IMR-90 (cell line): ENCODE results near the gene ARL6IP6. TPM values are rescaled to one million over a fixed set of nuclear protein-coding genes. Genes with fewer than 3 reads are reported as not detected.

Experiments
- ATAC-seq: fragments of 200-7000 bp; cut with Tn5 transposase; 2 replicates; pipeline ENCODE4 v1.9.1; 2020; ENCODE audit warnings: low read depth, mild to moderate bottlenecking, moderate library complexity
- BruUV-seq: library from RNA; stranded (reverse); fragments of 400-500 nt; replicated peaks from 2 replicates; lab custom pipeline; 2021; lab: Mats Ljungman, UMichigan
- CTCF ChIA-PET: fragments of 300-600 bp; formaldehyde crosslinking; extraction: SDS; loops from one replicate; lab custom pipeline; 2021; ENCODE audit warnings: antibody characterized with exemption; lab: Yijun Ruan, JAX
- POLR2A ChIA-PET: fragments of 300-600 bp; sonication (Branson Sonifier 250); formaldehyde crosslinking; loops from one replicate; lab custom pipeline; 2022; ENCODE audit warnings: antibody characterized with exemption; ENCODE audit not compliant: unreplicated experiment; lab: Charles Lee
- DNase-seq: peaks from one replicate; pipeline ENCODE4 v3.0.0; 2013
- H2AFZ ChIP-seq: replicated peaks from 2 replicates; pipeline ENCODE3; 2013; ENCODE audit warnings: low read length, mild to moderate bottlenecking; ENCODE audit not compliant: poor library complexity
- H2AK5ac ChIP-seq: 2 replicates; pipeline ENCODE4 v1.6.1; 2013; ENCODE audit warnings: low read depth, low read length, inconsistent platforms
- H2AK9ac ChIP-seq: replicated peaks from 2 replicates; pipeline ENCODE3; 2013; ENCODE audit warnings: mild to moderate bottlenecking, low read depth, low read length, moderate library complexity; ENCODE audit not compliant: poor library complexity
- H2BK120ac ChIP-seq: 2 replicates; pipeline ENCODE4 v1.6.1; 2013; ENCODE audit warnings: low read depth, low read length, inconsistent platforms
- H2BK15ac ChIP-seq: 3 replicates; pipeline ENCODE4 v1.6.1; 2013; ENCODE audit warnings: low read depth, low read length, inconsistent platforms
- H2BK20ac ChIP-seq: 2 replicates; pipeline ENCODE4 v1.6.1; 2013; ENCODE audit warnings: low read depth, mild to moderate bottlenecking, inconsistent platforms, low read length, moderate library complexity
- H2BK5ac ChIP-seq: 2 replicates; pipeline ENCODE4 v1.6.1; 2013; ENCODE audit warnings: mild to moderate bottlenecking, low read depth, low read length, inconsistent platforms; ENCODE audit not compliant: poor library complexity, severe bottlenecking
- H3K14ac ChIP-seq: replicated peaks from 2 replicates; pipeline ENCODE4 v1.6.1; 2013; ENCODE audit warnings: low read depth, low read length, inconsistent platforms
- H3K18ac ChIP-seq: 2 replicates; pipeline ENCODE4 v1.6.1; 2013; ENCODE audit warnings: low read depth, low read length, control low read depth
- H3K23ac ChIP-seq: 2 replicates; pipeline ENCODE4 v1.6.1; 2013; ENCODE audit warnings: low read depth, low read length, inconsistent platforms
- H3K27ac ChIP-seq: 2 replicates; pipeline ENCODE4 v1.5.1; 2013; ENCODE audit warnings: mild to moderate bottlenecking, control low read depth, low read length; ENCODE audit not compliant: insufficient read depth
- H3K27me3 ChIP-seq: 2 replicates; pipeline ENCODE4 v1.6.1; 2013; ENCODE audit warnings: low read length; ENCODE audit not compliant: control insufficient read depth, insufficient read depth
- H3K36me3 ChIP-seq: 2 replicates; pipeline ENCODE4 v1.6.1; 2013; ENCODE audit warnings: low read length, mixed read lengths; ENCODE audit not compliant: control insufficient read depth, insufficient read depth
- H3K4ac ChIP-seq: 2 replicates; pipeline ENCODE4 v1.6.1; 2013; ENCODE audit warnings: low read depth, low read length, inconsistent platforms
- H3K4me1 ChIP-seq: 2 replicates; pipeline ENCODE4 v1.6.1; 2013; ENCODE audit warnings: low read length, mixed read lengths; ENCODE audit not compliant: control insufficient read depth, insufficient read depth
- H3K4me2 ChIP-seq: 2 replicates; pipeline ENCODE4 v1.6.1; 2013; ENCODE audit warnings: low read depth, mild to moderate bottlenecking, control low read depth, low read length, moderate library complexity
- H3K4me3 ChIP-seq: 2 replicates; pipeline ENCODE4 v1.5.1; 2013; ENCODE audit warnings: low read depth, mild to moderate bottlenecking, control low read depth, low read length, moderate library complexity; ENCODE audit not compliant: insufficient read depth
- H3K56ac ChIP-seq: 2 replicates; pipeline ENCODE4 v1.6.1; 2013; ENCODE audit warnings: low read length, inconsistent platforms; ENCODE audit not compliant: insufficient read depth; ENCODE audit errors: extremely low read depth
- H3K79me1 ChIP-seq, 2 experiments: 2 replicates each; pipeline ENCODE4 v1.6.1; 2013; ENCODE audit warnings: low read length in 2 of 2, inconsistent platforms in 1 of 2, low read depth in 1 of 2
- H3K9ac ChIP-seq: 2 replicates; pipeline ENCODE4 v1.6.1; 2013; ENCODE audit warnings: low read depth, low read length, control low read depth
- H3K9me1 ChIP-seq: 2 replicates; pipeline ENCODE4 v1.6.1; 2013; ENCODE audit warnings: low read length, inconsistent platforms; ENCODE audit not compliant: insufficient read depth
- H3K9me3 ChIP-seq: 2 replicates; pipeline ENCODE4 v1.6.1; 2013; ENCODE audit warnings: low read length; ENCODE audit not compliant: control insufficient read depth, insufficient read depth
- H4K20me1 ChIP-seq: 2 replicates; pipeline ENCODE4 v1.6.1; 2013; ENCODE audit warnings: low read length, inconsistent platforms; ENCODE audit not compliant: insufficient read depth
- H4K5ac ChIP-seq: 2 replicates; pipeline ENCODE4 v1.6.1; 2013; ENCODE audit warnings: mild to moderate bottlenecking, low read depth, low read length, control low read depth
- H4K8ac ChIP-seq, 2 experiments: 2 replicates each; pipeline ENCODE4 v1.6.1; 2013; ENCODE audit warnings: low read depth in 2 of 2, low read length in 2 of 2, control low read depth in 1 of 2, inconsistent platforms in 1 of 2
- H4K91ac ChIP-seq: 2 replicates; pipeline ENCODE4 v1.6.1; 2013; ENCODE audit warnings: low read depth, low read length, inconsistent platforms; ENCODE audit not compliant: insufficient read depth
- CEBPB ChIP-seq: IDR thresholded peaks from 2 replicates; pipeline ENCODE4 v1.6.1; 2012; ENCODE audit warnings: low read depth, low read length, improper control_type of control experiment
- CHD1 ChIP-seq: IDR thresholded peaks from 2 replicates; pipeline ENCODE4 v1.6.1; 2012; ENCODE audit warnings: low read depth, low read length, improper control_type of control experiment
- FOS ChIP-seq: fragments of 150-350 bp; IDR thresholded peaks from 2 replicates; pipeline ENCODE4 v1.6.1; 2016; ENCODE audit warnings: low read depth, low read length
- MAZ ChIP-seq: IDR thresholded peaks from 2 replicates; pipeline ENCODE4 v1.6.1; 2012; ENCODE audit warnings: low read depth, mild to moderate bottlenecking, low read length, improper control_type of control experiment, moderate library complexity, borderline replicate concordance
- WGBS, 2 experiments: methylation state at CpG; one replicate each; pipeline versions ENCODE4 v1.1.5 to v1.1.7; 2013; ENCODE audit warnings: missing lambda C conversion rate in 2 of 2; ENCODE audit not compliant: insufficient read length in 1 of 2; ENCODE audit errors: extremely low coverage in 2 of 2; 5-methylcytosine and 5-hydroxymethylcytosine counted together
- dilution Hi-C: fragments of 300-500 bp; cut with HindIII; formaldehyde crosslinking; loops from one replicate; pipeline ENCODE4 v1.14.3; 2018; ENCODE audit warnings: low sequenced_read_pairs; ENCODE audit not compliant: unreplicated experiment
- in situ Hi-C: fragments of 300-500 bp; cut with MboI; formaldehyde crosslinking; loops from 3 replicates; pipeline ENCODE4 v1.14.3; 2019; ENCODE audit warnings: low sequenced_read_pairs, inconsistent platforms, mixed read lengths
- intact Hi-C: fragments of 100-400 bp; cut with micrococcal nuclease; formaldehyde crosslinking; loops from 2 replicates; pipeline ENCODE4 v1.10.0; 2022
- polyA plus RNA-seq, 3 experiments: library from polyadenylated mRNA; depleted of rRNA; stranded (reverse); fragments of >200 nt; gene quantifications; 2 replicates each; pipeline ENCODE4 v1.2.3, GENCODE V29; 2012; ENCODE audit warnings: low replicate concordance in 1 of 3
- total RNA-seq: library from RNA; depleted of rRNA; stranded (reverse); fragments of >200 nt; gene quantifications from 2 replicates; pipeline ENCODE4 v1.2.3, GENCODE V29; 2012

ARL6IP6 gene
- total and polyA plus RNA-seq, 2 of the 4 experiments (the other 2 are of a cell fraction) = 4.1 to 14.7 TPM

- no CpG with 5 or more reads among the region's 2 CpGs for WGBS, 2 experiments
Measured at GRCh38 chr2:152729844-152730243, 11.4 kb downstream of the ARL6IP6 start.

More at GRCh38 chr2:152729844-152730243, 11.4 kb downstream of the ARL6IP6 start:
- Histone ChIP-seq H2AK9ac (no peak overlapping the region), H3K18ac (no peak overlapping the region), H2BK5ac (no peak overlapping the region), H3K9me1 (no peaks in the 10 kb centered on the region), H3K27me3 (no peaks in the 10 kb centered on the region), H2BK120ac (no peak overlapping the region), H2AFZ (no peak overlapping the region), H2BK15ac (no peak overlapping the region), H4K5ac (no peak overlapping the region), H4K20me1 (no peaks in the 10 kb centered on the region), H3K23ac (no peak overlapping the region), H3K4ac (no peak overlapping the region), H3K4me2 (no peak overlapping the region), H3K79me1 (peaks cover 15 to 18% of the 10 kb centered on the region in 2 experiments), H3K4me1 (no peaks in the 10 kb centered on the region; the same call in 1 of the 2 replicates), H3K27ac (no peak overlapping the region), H3K9me3 (no peaks in the 10 kb centered on the region), H3K56ac (no peak overlapping the region), H2BK20ac (no peak overlapping the region), H3K36me3 (no peaks in the 10 kb centered on the region), H4K8ac (no peak overlapping the region), H2AK5ac (no peak overlapping the region), H4K91ac (no peak overlapping the region), H3K14ac (no peak overlapping the region), H3K9ac (no peak overlapping the region), H3K4me3 (no peak overlapping the region)
- ATAC-seq (no peak), DNase-seq (no peak)
- TF ChIP-seq CHD1 = no peak
- no peak for TF ChIP-seq FOS
- TF ChIP-seq MAZ = no peak
- no peak for TF ChIP-seq CEBPB
- BruUV-seq = no TSS peak
- ChIA-PET CTCF (interaction anchor here (1.5 to 1.8 kb wide), 2 partner anchors 10 to 13 kb away, joined by 5 to 6 read pairs; no protein-coding TSS in a partner anchor), POLR2A (no interaction called here)
- in situ Hi-C loops (loop anchor here (25.0 kb wide), 1 partner anchor 782 kb away; no protein-coding TSS in a partner anchor), dilution Hi-C loops (no loop called here), intact Hi-C loops (no loop called here)
